Endothelial cell of umbilical vein (primary cell): ENCODE measurements around the gene RANBP3. TPM values are rescaled to one million over a fixed set of nuclear protein-coding genes. Genes with fewer than 3 reads are reported as not detected.

ENCODE experiments used
- BruUV-seq: library from RNA; stranded (reverse); fragments of 400-500 nt; replicated peaks from 2 replicates; lab custom pipeline; 2021; lab: Mats Ljungman, UMichigan
- CTCF ChIA-PET: fragments of 300-600, 350-600 bp; sonication (Branson Sonifier 250); formaldehyde crosslinking; loops from one replicate; lab custom pipeline; 2021; ENCODE audit warnings: antibody characterized with exemption, inconsistent platforms; lab: Charles Lee
- POLR2A ChIA-PET: fragments of 300-600, 350-600 bp; sonication (Branson Sonifier 250); formaldehyde crosslinking; loops from one replicate; lab custom pipeline; 2021; ENCODE audit warnings: antibody characterized with exemption, inconsistent platforms; lab: Charles Lee
- DNase-seq: peaks from one replicate; pipeline ENCODE4 v3.0.0-alpha.2; 2011; ENCODE audit warnings: low read depth, low spot score
- FAIRE-seq: peaks from 2 replicates; lab custom pipeline; 2011; peaks lifted over from hg19 to GRCh38; lab: Jason Lieb, UNC
- H2AFZ ChIP-seq: 2 replicates; pipeline ENCODE4 v1.6.0; 2012; ENCODE audit warnings: low read depth, low read length, control low read depth, inconsistent platforms
- H3K27ac ChIP-seq: 2 replicates; pipeline ENCODE4 v1.5.1; 2011; ENCODE audit warnings: low read depth, mild to moderate bottlenecking, control low read depth, low read length, moderate library complexity; ENCODE audit not compliant: insufficient read depth
- H3K27me3 ChIP-seq, 2 experiments: 2 replicates each; pipeline versions ENCODE4 v1.6.0 to v1.6.1; 2011; ENCODE audit warnings: low read length in 2 of 2, mixed read lengths in 1 of 2; ENCODE audit not compliant: control insufficient read depth in 2 of 2, insufficient read depth in 2 of 2
- H3K36me3 ChIP-seq, 2 experiments: 2 replicates in 1 of 2; 3 replicates in 1 of 2; pipeline ENCODE4 v1.5.1; 2011; ENCODE audit warnings: low read length in 2 of 2, mild to moderate bottlenecking in 1 of 2, moderate library complexity in 1 of 2; ENCODE audit not compliant: control insufficient read depth in 2 of 2, insufficient read depth in 2 of 2; ENCODE audit errors: extremely low read depth in 1 of 2
- H3K4me1 ChIP-seq: 3 replicates; pipeline ENCODE4 v1.5.1; 2011; ENCODE audit warnings: mild to moderate bottlenecking, low read length; ENCODE audit not compliant: control insufficient read depth, insufficient read depth; ENCODE audit errors: extremely low read depth
- H3K4me2 ChIP-seq: 2 replicates; pipeline ENCODE4 v1.6.1; 2011; ENCODE audit warnings: low read length, control low read depth, mixed read lengths; ENCODE audit not compliant: insufficient read depth
- H3K4me3 ChIP-seq, 3 experiments: fragments of 200-600 bp in 1 of 3; sonication (generic), shearing (Covaris generic) in 1 of 3; replicated peaks in 1 of 3; 2 replicates each; pipeline ENCODE4 v1.5.1; 2011 to 2016; ENCODE audit warnings: control low read depth in 3 of 3, low read length in 3 of 3, mild to moderate bottlenecking in 2 of 3, inconsistent platforms in 1 of 3, low read depth in 1 of 3, moderate library complexity in 1 of 3; ENCODE audit not compliant: insufficient read depth in 1 of 3
- H3K79me2 ChIP-seq: 2 replicates; pipeline ENCODE4 v1.6.0; 2012; ENCODE audit warnings: low read length, inconsistent platforms; ENCODE audit not compliant: control insufficient read depth, insufficient read depth
- H3K9ac ChIP-seq: replicated peaks from 2 replicates; pipeline ENCODE3; 2011; ENCODE audit warnings: low read length, control low read depth; ENCODE audit not compliant: insufficient read depth; ENCODE audit errors: extremely low read depth
- H3K9me1 ChIP-seq: replicated peaks from 3 replicates; pipeline ENCODE4 v1.6.0; 2011; ENCODE audit warnings: mild to moderate bottlenecking, low read length; ENCODE audit not compliant: control insufficient read depth, insufficient read depth; ENCODE audit errors: extremely low read depth
- H3K9me3 ChIP-seq: replicated peaks from 2 replicates; pipeline ENCODE4 v1.5.1; 2012; ENCODE audit warnings: low read length, inconsistent platforms; ENCODE audit not compliant: control insufficient read depth, insufficient read depth
- H4K20me1 ChIP-seq: replicated peaks from 2 replicates; pipeline ENCODE3; 2011; ENCODE audit warnings: mild to moderate bottlenecking, low read length; ENCODE audit not compliant: control insufficient read depth, insufficient read depth; ENCODE audit errors: extremely low read depth
- EZH2 ChIP-seq: IDR thresholded peaks from 2 replicates; pipeline ENCODE4 v1.6.1; 2012; ENCODE audit warnings: borderline replicate concordance, low read depth, mild to moderate bottlenecking, moderate library complexity, low read length, inconsistent platforms; ENCODE audit not compliant: severe bottlenecking
- FOS ChIP-seq: IDR thresholded peaks from 2 replicates; pipeline ENCODE4 v1.6.1; 2011; ENCODE audit warnings: mild to moderate bottlenecking, low read length, moderate library complexity, borderline replicate concordance; ENCODE audit not compliant: insufficient read depth
- GATA2 ChIP-seq: IDR thresholded peaks from 2 replicates; pipeline ENCODE4 v1.7.0; 2011; ENCODE audit warnings: low read depth, mild to moderate bottlenecking, moderate library complexity, mixed read lengths, low read length; ENCODE audit not compliant: insufficient read length, insufficient read depth
- JUN ChIP-seq: IDR thresholded peaks from 2 replicates; pipeline ENCODE4 v1.6.1; 2011; ENCODE audit warnings: borderline replicate concordance, low read depth; ENCODE audit not compliant: insufficient read length, insufficient read depth
- MYC ChIP-seq: IDR thresholded peaks from one replicate; pipeline ENCODE4 v1.6.1; 2011; ENCODE audit warnings: mild to moderate bottlenecking, low read depth, low read length
- POLR2A ChIP-seq: IDR thresholded peaks from 2 replicates; pipeline ENCODE4 v1.6.1; 2012; ENCODE audit warnings: low read depth, mild to moderate bottlenecking, control low read depth, low read length
- POLR2AphosphoS5 ChIP-seq: IDR thresholded peaks from 2 replicates; pipeline ENCODE4 v1.6.1; 2012; ENCODE audit warnings: low read depth, mild to moderate bottlenecking, control low read depth, low read length, moderate library complexity; ENCODE audit not compliant: insufficient read depth
- dilution Hi-C: fragments of 300-500 bp; cut with MboI; formaldehyde crosslinking; loops from one replicate; pipeline ENCODE4 v1.15.0; 2019; ENCODE audit warnings: low sequenced_read_pairs; ENCODE audit not compliant: extremely low pct_ligation_motif_present
- intact Hi-C: fragments of 100-400 bp; cut with micrococcal nuclease; formaldehyde crosslinking; loops from one replicate; pipeline ENCODE4 v1.10.0; 2022
- polyA plus RNA-seq, 4 experiments: library from polyadenylated mRNA; depleted of rRNA in 3 of 4; stranded (reverse) in 3 of 4; unstranded in 1 of 4; fragments of >200 nt; gene quantifications; 2 replicates each; pipeline versions ENCODE4 v1.2.1 to v1.2.3, GENCODE V29; 2011 to 2012; ENCODE audit warnings: missing spikeins in 1 of 4
- total RNA-seq: library from RNA; stranded (reverse); gene quantifications from 2 replicates; pipeline ENCODE4 v1.2.3, GENCODE V29; 2021
- TF ChIP-seq, protein P1 (sequence below), 2 donors: IDR thresholded peaks; 1 replicate in 1 of 2; 2 replicates in 1 of 2; pipeline ENCODE4 v1.5.1; 2011; ENCODE audit warnings: low read length in 2 of 2, mild to moderate bottlenecking in 2 of 2, moderate library complexity in 2 of 2, control low read depth in 1 of 2, inconsistent platforms in 1 of 2, low read depth in 1 of 2; ENCODE audit not compliant: insufficient read depth in 1 of 2; ENCODE audit errors: extremely low read depth in 1 of 2
- TF ChIP-seq, protein P2 (sequence below): IDR thresholded peaks from 2 replicates; pipeline ENCODE4 v1.6.1; 2011; ENCODE audit not compliant: insufficient read depth, insufficient read length

Gene RANBP3
- total and polyA plus RNA-seq, 2 donors (not counting 3 experiments of a cell fraction or from before 2014, with no cell fraction given), result 72.3 to 85.3 TPM

DNA sequence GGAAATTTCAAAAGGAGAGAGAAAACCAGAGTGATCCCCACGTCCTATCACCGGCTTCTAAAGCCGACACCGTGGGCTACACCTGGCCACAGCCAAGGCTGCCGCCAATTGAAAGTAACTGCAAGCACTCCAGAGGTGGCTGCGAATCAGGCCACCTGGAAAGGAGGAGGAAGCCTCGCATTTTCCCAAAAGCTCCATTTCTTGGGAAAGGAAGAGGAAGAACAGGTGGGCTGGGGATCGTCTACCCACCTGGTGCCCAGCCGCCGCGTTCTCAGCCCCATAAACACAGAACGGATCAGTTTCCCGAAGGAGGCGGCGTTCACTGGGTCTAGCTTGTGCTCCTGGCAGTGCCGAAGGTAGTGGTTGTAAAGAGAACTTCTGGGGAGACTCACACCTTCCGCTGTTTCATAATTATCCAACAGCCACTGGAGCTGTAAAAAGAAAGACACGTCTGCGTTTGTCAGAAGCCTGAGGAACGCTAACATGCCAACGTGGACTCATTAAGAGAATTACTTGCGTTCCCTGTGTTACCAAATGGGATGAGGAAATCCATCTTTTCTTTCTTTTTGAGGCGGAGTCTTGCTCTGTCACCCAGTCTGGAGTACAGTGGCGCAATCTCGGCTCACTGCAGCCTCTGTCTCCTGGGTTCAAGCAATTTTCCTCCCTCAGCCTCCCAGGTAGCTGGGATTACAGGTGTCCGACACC, 38.1 kb upstream of the RANBP3 start:
- Histone ChIP-seq H3K27ac (no peak overlapping the region), H3K9me3 (no peaks in the 10 kb centered on the region), H2AFZ (no peak overlapping the region), H3K9me1 (no peaks in the 10 kb centered on the region), H3K9ac (no peak overlapping the region), H3K79me2 (no peaks in the 10 kb centered on the region), H3K27me3 (no peaks in the 10 kb centered on the region), H3K4me1 (peaks cover 14% of the 10 kb centered on the region), H4K20me1 (no peaks in the 10 kb centered on the region), H3K36me3 (no peaks in the 10 kb centered on the region), H3K4me3 (no peak overlapping the region), H3K4me2 (no peak overlapping the region)
- CTCF ChIA-PET, result interaction anchor here (1.3 to 3.4 kb wide), 2 partner anchors 27 to 28 kb away, joined by 3 to 33 read pairs; no protein-coding TSS in a partner anchor
- intact Hi-C loops (no loop called here), dilution Hi-C loops (no loop called here)
- DNase-seq (no peak), FAIRE-seq (no peak)
- BruUV-seq, result no TSS peak
- no peak for TF ChIP-seq JUN
- TF ChIP-seq EZH2, result no peak
- no peak for TF ChIP-seq POLR2A
- TF ChIP-seq MYC, result no peak
- no peak for TF ChIP-seq GATA2
- TF ChIP-seq POLR2AphosphoS5, result no peak
- TF ChIP-seq, protein P1, sequence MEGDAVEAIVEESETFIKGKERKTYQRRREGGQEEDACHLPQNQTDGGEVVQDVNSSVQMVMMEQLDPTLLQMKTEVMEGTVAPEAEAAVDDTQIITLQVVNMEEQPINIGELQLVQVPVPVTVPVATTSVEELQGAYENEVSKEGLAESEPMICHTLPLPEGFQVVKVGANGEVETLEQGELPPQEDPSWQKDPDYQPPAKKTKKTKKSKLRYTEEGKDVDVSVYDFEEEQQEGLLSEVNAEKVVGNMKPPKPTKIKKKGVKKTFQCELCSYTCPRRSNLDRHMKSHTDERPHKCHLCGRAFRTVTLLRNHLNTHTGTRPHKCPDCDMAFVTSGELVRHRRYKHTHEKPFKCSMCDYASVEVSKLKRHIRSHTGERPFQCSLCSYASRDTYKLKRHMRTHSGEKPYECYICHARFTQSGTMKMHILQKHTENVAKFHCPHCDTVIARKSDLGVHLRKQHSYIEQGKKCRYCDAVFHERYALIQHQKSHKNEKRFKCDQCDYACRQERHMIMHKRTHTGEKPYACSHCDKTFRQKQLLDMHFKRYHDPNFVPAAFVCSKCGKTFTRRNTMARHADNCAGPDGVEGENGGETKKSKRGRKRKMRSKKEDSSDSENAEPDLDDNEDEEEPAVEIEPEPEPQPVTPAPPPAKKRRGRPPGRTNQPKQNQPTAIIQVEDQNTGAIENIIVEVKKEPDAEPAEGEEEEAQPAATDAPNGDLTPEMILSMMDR (IDR thresholded peaks at IDR 0.05; ENCODE audit: extremely low read depth in 1 of 2, insufficient read depth in 1 of 2, low read depth in 1 of 2, low read length in 2 of 2), result no peak
- TF ChIP-seq FOS, result no peak
- TF ChIP-seq, protein P2, sequence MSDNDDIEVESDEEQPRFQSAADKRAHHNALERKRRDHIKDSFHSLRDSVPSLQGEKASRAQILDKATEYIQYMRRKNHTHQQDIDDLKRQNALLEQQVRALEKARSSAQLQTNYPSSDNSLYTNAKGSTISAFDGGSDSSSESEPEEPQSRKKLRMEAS, result no peak
- POLR2A ChIA-PET, result no interaction called here
